ENCODE results near the gene CYBRD1.

CYBRD1 gene

GRCh38 chr2:171514908-171515582, 7.2 kb upstream of the CYBRD1 start:
- no peak for TF ChIP-seq CTCF (IDR thresholded peaks at IDR 0.05; ENCODE audit: control insufficient read depth, extremely low read depth, insufficient read depth)
- no peak for DNase-seq (ENCODE audit: low read depth)
- H3K4me3 ChIP-seq (ENCODE audit: low read depth, low read length): no peak overlapping the region

- H3K4me3 ChIP-seq (ENCODE audit: low read depth, low read length): no peak overlapping the region
- no peak for DNase-seq (ENCODE audit: low read depth)
- no peak for TF ChIP-seq CTCF (IDR thresholded peaks at IDR 0.05; ENCODE audit: control insufficient read depth, extremely low read depth, insufficient read depth)
Measured at GRCh38 chr2:171515672-171516298, 6.5 kb upstream of the CYBRD1 start.

- no peak for TF ChIP-seq CTCF (IDR thresholded peaks at IDR 0.05; ENCODE audit: control insufficient read depth, extremely low read depth, insufficient read depth)
- DNase-seq (ENCODE audit: low read depth): no peak
Measured at GRCh38 chr2:171516793-171517192, 5.5 kb upstream of the CYBRD1 start.

GRCh38 chr2:171520471-171520870, 1.8 kb upstream of the CYBRD1 start:
- no peak for DNase-seq (ENCODE audit: low read depth)
- H3K4me3 ChIP-seq (ENCODE audit: low read depth, low read length): no peak overlapping the region
- TF ChIP-seq CTCF (IDR thresholded peaks at IDR 0.05; ENCODE audit: control insufficient read depth, extremely low read depth, insufficient read depth): no peak

More at GRCh38 chr2:171516793-171517192, 5.5 kb upstream of the CYBRD1 start:
- no peak overlapping the region for H3K4me3 ChIP-seq (ENCODE audit: low read depth, low read length)

- no peak for DNase-seq (ENCODE audit: low read depth)
- H3K4me3 ChIP-seq (ENCODE audit: low read depth, low read length): no peak overlapping the region
- TF ChIP-seq CTCF (IDR thresholded peaks at IDR 0.05; ENCODE audit: control insufficient read depth, extremely low read depth, insufficient read depth): no peak
Measured at GRCh38 chr2:171521361-171522051, 768 bp upstream of the CYBRD1 start.

GRCh38 chr2:171522788-171523087, 464 bp downstream of the CYBRD1 start:
- no peak for DNase-seq (ENCODE audit: low read depth)
- no peak for TF ChIP-seq CTCF (IDR thresholded peaks at IDR 0.05; ENCODE audit: control insufficient read depth, extremely low read depth, insufficient read depth)
- peak overlapping the region; percentile 28 for H3K4me3 ChIP-seq (ENCODE audit: low read depth, low read length)
